ENCODE measurements around the gene TTPAL. TPM values are rescaled to one million over a fixed set of nuclear protein-coding genes. Genes with fewer than 3 reads are reported as not detected.
A peak's percentile ranks its signal among the peaks of the same experiment; 100 is the strongest.

TTPAL gene
- total RNA-seq, 4 donors from 2014 or later = 27.1 to 36.8 (median 31.7) TPM

GRCh38 chr20:44485078-44485829 is 9.6 kb downstream of the TTPAL start:
- intact Hi-C loops (cut with DNase I; ENCODE audit: low total_unique reads) = no loop called here
- TF ChIP-seq POLR2A (IDR thresholded peaks at IDR 0.05) (no peak), CTCF (IDR thresholded peaks at IDR 0.05) (no peak)
- DNase-seq (ENCODE audit: low spot score in 2 of 2) = no peak
- H3K4me3 ChIP-seq (ENCODE audit: low read depth, poor library complexity, severe bottlenecking) = no peak overlapping the region
- 89 to 93% methylated on average over 7 of the region's 7 CpGs for WGBS, 2 donors

- no peak overlapping the region for H3K4me3 ChIP-seq (ENCODE audit: low read depth, poor library complexity, severe bottlenecking)
- 56 to 64% methylated on average over 2 of the region's 2 CpGs for WGBS, 2 donors
- DNase-seq (ENCODE audit: low spot score in 2 of 2) = no peak
- intact Hi-C loops (cut with DNase I; ENCODE audit: low total_unique reads) = no loop called here
- TF ChIP-seq CTCF (IDR thresholded peaks at IDR 0.05) (no peak), POLR2A (IDR thresholded peaks at IDR 0.05) (no peak)
Measured at GRCh38 chr20:44485830-44486198, 10.1 kb downstream of the TTPAL start.

GRCh38 chr20:44488551-44488950 is 12.9 kb downstream of the TTPAL start:
- intact Hi-C loops (cut with DNase I; ENCODE audit: low total_unique reads) = no loop called here
- TF ChIP-seq POLR2A (IDR thresholded peaks at IDR 0.05) (no peak), CTCF (IDR thresholded peaks at IDR 0.05) (no peak)
- no peak overlapping the region for H3K4me3 ChIP-seq (ENCODE audit: low read depth, poor library complexity, severe bottlenecking)
- peak in 1 of 2 donors; percentile 73 for DNase-seq (ENCODE audit: low spot score in 2 of 2)
- WGBS, 2 donors = 92 to 96% methylated on average over 5 of the region's 5 CpGs

GRCh38 chr20:44489223-44489622 is 13.5 kb downstream of the TTPAL start:
- peak in 1 of 2 donors; percentile 72 for DNase-seq (ENCODE audit: low spot score in 2 of 2)
- WGBS, 2 donors = 67 to 74% methylated on average over 9 of the region's 9 CpGs
- H3K4me3 ChIP-seq (ENCODE audit: low read depth, poor library complexity, severe bottlenecking) = no peak overlapping the region
- intact Hi-C loops (cut with DNase I; ENCODE audit: low total_unique reads) = no loop called here
- TF ChIP-seq CTCF (IDR thresholded peaks at IDR 0.05) (no peak), POLR2A (IDR thresholded peaks at IDR 0.05) (no peak)

- intact Hi-C loops (cut with DNase I; ENCODE audit: low total_unique reads) = no loop called here
- DNase-seq (ENCODE audit: low spot score in 2 of 2) = no peak
- H3K4me3 ChIP-seq (ENCODE audit: low read depth, poor library complexity, severe bottlenecking) = no peak overlapping the region
- no peak for TF ChIP-seq POLR2A (IDR thresholded peaks at IDR 0.05)
- no peak for TF ChIP-seq CTCF (IDR thresholded peaks at IDR 0.05)
- WGBS, 2 donors = 79 to 83% methylated on average over 3 of the region's 3 CpGs
Measured at GRCh38 chr20:44489931-44490330, 14.3 kb downstream of the TTPAL start.
